Measurements from ENCODE around the gene CLDN34.

The CLDN34 gene

GRCh38 chrX:9997041-9997440 is 29.9 kb downstream of the CLDN34 start:
- no peak for DNase-seq
- no peaks in the 10 kb centered on the region for H3K9me3 ChIP-seq
- H3K4me1 ChIP-seq = no peaks in the 10 kb centered on the region
- no peak for TF ChIP-seq CTCF (IDR thresholded peaks at IDR 0.05; ENCODE audit: low read depth, low read length)
- no peaks in the 10 kb centered on the region for H3K27me3 ChIP-seq
- H3K36me3 ChIP-seq = no peaks in the 10 kb centered on the region
- no peak overlapping the region for H3K4me3 ChIP-seq (ENCODE audit: low read depth, low read length)

- H3K4me3 ChIP-seq (ENCODE audit: low read depth, low read length) = no peak overlapping the region
- H3K4me1 ChIP-seq = no peaks in the 10 kb centered on the region
- TF ChIP-seq CTCF (IDR thresholded peaks at IDR 0.05; ENCODE audit: low read depth, low read length) = no peak
- H3K27me3 ChIP-seq = no peaks in the 10 kb centered on the region
- no peaks in the 10 kb centered on the region for H3K36me3 ChIP-seq
- DNase-seq = no peak
- H3K9me3 ChIP-seq = no peaks in the 10 kb centered on the region
These were observed 30.4 kb downstream of the CLDN34 start for GRCh38 chrX:9997524-9997923.

- Histone ChIP-seq H3K36me3 (no peaks in the 10 kb centered on the region), H3K4me3 (ENCODE audit: low read depth, low read length) (no peak overlapping the region)
These were observed 34.3 kb downstream of the CLDN34 start for GRCh38 chrX:10001496-10001895.

GRCh38 chrX:10004832-10005475 is 37.8 kb downstream of the CLDN34 start:
- H3K9me3 ChIP-seq = no peaks in the 10 kb centered on the region
- H3K36me3 ChIP-seq = no peaks in the 10 kb centered on the region

More at GRCh38 chrX:10001496-10001895, 34.3 kb downstream of the CLDN34 start:
- Histone ChIP-seq H3K4me1 (no peaks in the 10 kb centered on the region), H3K9me3 (no peaks in the 10 kb centered on the region), H3K27me3 (no peaks in the 10 kb centered on the region)
- DNase-seq = no peak
- TF ChIP-seq CTCF (IDR thresholded peaks at IDR 0.05; ENCODE audit: low read depth, low read length) = no peak

GRCh38 chrX:10006086-10006485 is 38.9 kb downstream of the CLDN34 start:
- H3K36me3 ChIP-seq = no peaks in the 10 kb centered on the region
- no peak overlapping the region for H3K4me3 ChIP-seq (ENCODE audit: low read depth, low read length)
- no peak for DNase-seq
- H3K4me1 ChIP-seq = no peaks in the 10 kb centered on the region
- H3K27me3 ChIP-seq = no peaks in the 10 kb centered on the region
- no peak for TF ChIP-seq CTCF (IDR thresholded peaks at IDR 0.05; ENCODE audit: low read depth, low read length)
- H3K9me3 ChIP-seq = no peaks in the 10 kb centered on the region

More at GRCh38 chrX:10004832-10005475, 37.8 kb downstream of the CLDN34 start:
- H3K27me3 ChIP-seq = no peaks in the 10 kb centered on the region
- no peak for DNase-seq
- H3K4me3 ChIP-seq (ENCODE audit: low read depth, low read length) = no peak overlapping the region
- no peak for TF ChIP-seq CTCF (IDR thresholded peaks at IDR 0.05; ENCODE audit: low read depth, low read length)
- no peaks in the 10 kb centered on the region for H3K4me1 ChIP-seq

GRCh38 chrX:10006770-10007169 is 39.6 kb downstream of the CLDN34 start:
- Histone ChIP-seq H3K4me1 (no peaks in the 10 kb centered on the region), H3K36me3 (no peaks in the 10 kb centered on the region), H3K27me3 (no peaks in the 10 kb centered on the region), H3K4me3 (ENCODE audit: low read depth, low read length) (no peak overlapping the region), H3K9me3 (no peaks in the 10 kb centered on the region)
- TF ChIP-seq CTCF (IDR thresholded peaks at IDR 0.05; ENCODE audit: low read depth, low read length) = no peak
- DNase-seq = no peak

Measured in BE2C (cell line).